NT2/D1 (cell line): ENCODE results near the gene SLC5A10.

Experiments
- SUZ12 ChIP-seq: IDR thresholded peaks from 2 replicates; pipeline ENCODE4 v1.6.1; 2011; ENCODE audit not compliant: insufficient read length, insufficient read depth; ENCODE audit errors: extremely low read depth
- YY1 ChIP-seq: IDR thresholded peaks from 2 replicates; pipeline ENCODE4 v1.6.1; 2011; ENCODE audit not compliant: insufficient read length, insufficient read depth
- ZNF274 ChIP-seq: IDR thresholded peaks from 2 replicates; pipeline ENCODE4 v1.6.1; 2011; ENCODE audit warnings: mild to moderate bottlenecking, low read depth, low read length

- no peak for TF ChIP-seq SUZ12
- TF ChIP-seq YY1 = no peak
- no peak for TF ChIP-seq ZNF274
Observed at GRCh38 chr17:19023209-19023999, 71.4 kb downstream of the SLC5A10 start.
